Gastrocnemius medialis (tissue), 4 donors: ENCODE measurements around the gene ST7. TPM values are rescaled to one million over a fixed set of nuclear protein-coding genes. Genes with fewer than 3 reads are reported as not detected.
A peak's percentile ranks its signal among the peaks of the same experiment; 100 is the strongest.

ENCODE experiments used
- ATAC-seq, 2 donors: fragments of 150-250 bp; one replicate each; pipeline ENCODE4 v1.9.1; 2016
- DNase-seq, 2 donors: peaks; one replicate each; pipeline ENCODE4 v3.0.0-alpha.2; 2019
- H3K27ac ChIP-seq, 4 donors: fragments of 200-600 bp; sonication (generic); 1 replicate in 1 of 4; 2 replicates in 3 of 4; pipeline ENCODE4 v1.5.1; 2016 to 2018; ENCODE audit warnings: mild to moderate bottlenecking in 2 of 4, moderate library complexity in 1 of 4
- H3K27me3 ChIP-seq, 3 donors: fragments of 200-600 bp; sonication (generic) in 2 of 3; 1 replicate in 1 of 3; 2 replicates in 2 of 3; pipeline versions ENCODE4 v1.5.1 to v1.6.0; 2016 to 2019; ENCODE audit warnings: mild to moderate bottlenecking in 1 of 3, moderate library complexity in 1 of 3
- H3K36me3 ChIP-seq, 2 donors: fragments of 200-600 bp; sonication (generic) in 1 of 2; one replicate each; pipeline ENCODE4 v1.5.1; 2017 to 2018
- H3K4me1 ChIP-seq, 2 donors: fragments of 200-600 bp; sonication (generic) in 1 of 2; one replicate each; pipeline ENCODE4 v1.5.1; 2016 to 2017; ENCODE audit warnings: mild to moderate bottlenecking in 2 of 2
- H3K4me3 ChIP-seq, 4 donors: fragments of 200-600 bp; sonication (generic) in 3 of 4; 1 replicate in 1 of 4; 2 replicates in 3 of 4; pipeline ENCODE4 v1.5.1; 2016 to 2019; ENCODE audit warnings: mild to moderate bottlenecking in 2 of 4
- H3K9me3 ChIP-seq, 3 donors: fragments of 200-600 bp; sonication (generic) in 2 of 3; 1 replicate in 1 of 3; 2 replicates in 2 of 3; pipeline ENCODE4 v1.5.1; 2016 to 2019
- POLR2A ChIP-seq, 2 donors: fragments of 450-650 bp; IDR thresholded peaks; one replicate each; pipeline ENCODE4 v1.6.1; 2017; ENCODE audit warnings: antibody characterized with exemption in 2 of 2, mild to moderate bottlenecking in 2 of 2, moderate library complexity in 2 of 2
- in situ Hi-C, 4 donors: fragments of 200-750 bp; cut with MboI; loops; one replicate each; pipeline versions ENCODE4 v1.15.0 to v1.8.0; 2017; ENCODE audit warnings: low sequenced_read_pairs in 4 of 4
- intact Hi-C: fragments of 100-400 bp; cut with DNase I; formaldehyde crosslinking; loops from one replicate; pipeline ENCODE4 v1.15.1; 2023; ENCODE audit warnings: low total_unique reads
- total RNA-seq, 4 donors: library from RNA; depleted of rRNA; stranded (reverse); fragments of >200 nt; gene quantifications; one replicate each; pipeline versions ENCODE4 v1.1.0 to v1.2.3, GENCODE V29; 2016
- TF ChIP-seq, protein P1 (sequence below), 5 experiments: fragments of 450-650 bp in 3 of 5; fragments of 200-600 bp in 2 of 5; sonication (generic) in 2 of 5; IDR thresholded peaks in 4 of 5; conservative IDR thresholded peaks in 1 of 5; 1 replicate in 4 of 5; 2 replicates in 1 of 5; pipeline ENCODE4 v1.5.1; 2016 to 2019; ENCODE audit warnings: antibody characterized with exemption in 5 of 5, mild to moderate bottlenecking in 3 of 5, moderate library complexity in 3 of 5

The ST7 gene
- total RNA-seq, 4 donors from 2014 or later = 5.5 to 14.5 (median 11.9) TPM

DNA sequence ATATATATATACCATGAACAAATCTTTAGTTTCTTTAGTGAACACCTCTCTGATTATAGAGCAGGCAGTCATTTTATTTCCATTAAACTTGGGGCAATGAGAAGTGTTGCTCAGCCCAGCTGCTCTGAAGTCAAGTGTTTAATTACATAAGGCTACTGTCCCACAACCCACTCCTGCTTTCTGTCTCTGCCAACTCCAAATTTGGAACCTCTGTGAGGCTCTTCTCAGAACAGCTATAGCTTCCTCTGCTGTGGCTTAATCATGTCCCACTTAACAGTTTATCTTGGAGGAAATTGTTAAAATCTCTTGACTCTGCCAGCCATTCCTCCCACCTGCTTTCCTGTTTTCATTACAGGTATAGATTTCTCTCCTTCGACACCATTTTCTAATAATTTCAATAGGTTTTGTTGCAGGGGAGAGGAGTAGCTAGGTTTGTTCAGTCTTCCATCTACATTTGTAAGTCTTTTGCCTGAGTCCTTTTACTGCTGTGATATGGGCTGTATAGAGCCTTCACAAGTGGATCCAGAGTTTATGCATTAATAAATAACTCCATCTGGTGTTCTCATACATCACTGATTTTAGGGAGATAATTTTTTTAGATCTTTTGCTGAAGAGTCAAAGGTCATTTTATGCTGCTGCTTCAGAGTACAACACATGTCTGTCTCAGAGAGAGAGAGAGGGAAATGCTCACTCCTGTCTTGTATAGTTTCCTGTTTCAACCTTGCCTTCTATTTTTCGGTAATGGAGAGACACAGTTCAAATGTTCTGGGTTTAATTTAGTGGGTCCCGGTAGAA, 199.1 kb downstream of the ST7 start:
- Histone ChIP-seq H3K4me1 (peaks cover 44 to 45% of the 10 kb centered on the region in 2 donors), H3K27me3 (no peaks in the 10 kb centered on the region), H3K4me3 (no peak overlapping the region), H3K27ac (peak overlapping the region in 3 of 4 donors; percentile 33 to 60 (median 46)), H3K9me3 (no peaks in the 10 kb centered on the region), H3K36me3 (no peaks in the 10 kb centered on the region)
- in situ Hi-C loops (no loop called here), intact Hi-C loops (no loop called here)
- no peak for TF ChIP-seq POLR2A (IDR thresholded peaks at IDR 0.05)
- TF ChIP-seq, protein P1, sequence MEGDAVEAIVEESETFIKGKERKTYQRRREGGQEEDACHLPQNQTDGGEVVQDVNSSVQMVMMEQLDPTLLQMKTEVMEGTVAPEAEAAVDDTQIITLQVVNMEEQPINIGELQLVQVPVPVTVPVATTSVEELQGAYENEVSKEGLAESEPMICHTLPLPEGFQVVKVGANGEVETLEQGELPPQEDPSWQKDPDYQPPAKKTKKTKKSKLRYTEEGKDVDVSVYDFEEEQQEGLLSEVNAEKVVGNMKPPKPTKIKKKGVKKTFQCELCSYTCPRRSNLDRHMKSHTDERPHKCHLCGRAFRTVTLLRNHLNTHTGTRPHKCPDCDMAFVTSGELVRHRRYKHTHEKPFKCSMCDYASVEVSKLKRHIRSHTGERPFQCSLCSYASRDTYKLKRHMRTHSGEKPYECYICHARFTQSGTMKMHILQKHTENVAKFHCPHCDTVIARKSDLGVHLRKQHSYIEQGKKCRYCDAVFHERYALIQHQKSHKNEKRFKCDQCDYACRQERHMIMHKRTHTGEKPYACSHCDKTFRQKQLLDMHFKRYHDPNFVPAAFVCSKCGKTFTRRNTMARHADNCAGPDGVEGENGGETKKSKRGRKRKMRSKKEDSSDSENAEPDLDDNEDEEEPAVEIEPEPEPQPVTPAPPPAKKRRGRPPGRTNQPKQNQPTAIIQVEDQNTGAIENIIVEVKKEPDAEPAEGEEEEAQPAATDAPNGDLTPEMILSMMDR (IDR thresholded peaks at IDR 0.05 in 4 of 5, conservative IDR thresholded peaks at IDR 0.05 in 1 of 5) = no peak
- ATAC-seq = peak; percentile 79 to 81
- peak in 1 of 2 donors; percentile 8 for DNase-seq

DNA sequence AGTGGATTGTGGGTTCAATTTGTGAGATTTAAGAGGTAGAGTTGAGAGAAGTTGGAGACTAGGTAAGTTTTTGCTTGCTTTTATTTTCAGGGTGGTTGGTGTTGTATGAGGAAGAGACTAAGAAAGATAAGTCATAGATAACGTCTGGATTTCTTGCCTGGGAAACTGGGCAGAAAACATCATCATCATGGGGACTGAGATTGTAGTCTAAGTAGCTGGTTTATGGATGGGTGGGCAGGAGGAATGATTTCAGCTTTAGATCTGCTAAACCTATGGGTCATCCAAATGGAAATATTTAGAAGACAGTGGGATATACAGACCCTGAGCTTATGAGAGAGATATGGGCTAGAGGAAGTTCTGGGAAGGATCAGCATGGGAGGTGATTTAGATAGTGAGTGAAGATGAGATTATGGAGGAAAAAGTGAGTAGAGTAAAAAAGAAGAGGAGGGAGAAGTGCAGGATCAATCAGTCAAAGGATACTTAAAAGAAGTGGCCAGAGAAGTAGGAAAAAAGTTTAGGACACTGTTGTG, 199.8 kb downstream of the ST7 start:
- DNase-seq (no peak), ATAC-seq (no peak)
- H3K27me3 ChIP-seq = no peaks in the 10 kb centered on the region
- no peaks in the 10 kb centered on the region for H3K9me3 ChIP-seq
- in situ Hi-C loops (no loop called here), intact Hi-C loops (no loop called here)
- no peak overlapping the region for H3K4me3 ChIP-seq
- no peak for TF ChIP-seq POLR2A (IDR thresholded peaks at IDR 0.05)
- TF ChIP-seq, protein P1 (IDR thresholded peaks at IDR 0.05 in 4 of 5, conservative IDR thresholded peaks at IDR 0.05 in 1 of 5) = no peak
- peak overlapping the region in 3 of 4 donors; percentile 33 to 60 (median 46) for H3K27ac ChIP-seq
- no peaks in the 10 kb centered on the region for H3K36me3 ChIP-seq
- H3K4me1 ChIP-seq = peaks cover 45 to 51% of the 10 kb centered on the region in 2 donors

DNA sequence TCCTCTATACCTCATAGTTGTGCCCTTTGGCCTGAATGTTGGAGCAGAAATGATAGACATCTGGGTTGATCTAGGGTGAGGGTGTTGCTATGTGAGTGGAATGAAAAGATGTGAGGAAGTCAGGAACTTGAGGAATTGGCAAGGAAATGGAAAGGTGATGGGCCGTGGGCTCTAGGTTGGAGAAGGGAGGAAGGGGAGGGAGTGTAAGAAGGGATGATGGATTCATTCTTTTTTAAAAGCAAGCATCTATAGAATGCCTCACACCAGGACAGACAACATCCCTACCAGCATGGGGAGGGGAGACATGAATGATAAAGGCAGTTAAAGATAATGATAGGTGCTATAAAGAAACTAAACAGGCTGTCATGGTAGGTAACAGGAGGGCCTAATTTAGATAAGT, 201.4 kb downstream of the ST7 start:
- H3K4me1 ChIP-seq = peaks cover 45 to 60% of the 10 kb centered on the region in 2 donors
- in situ Hi-C loops = no loop called here
- H3K27me3 ChIP-seq = no peaks in the 10 kb centered on the region
- no peak for ATAC-seq
- no peak for DNase-seq
- intact Hi-C loops = no loop called here
- no peaks in the 10 kb centered on the region for H3K9me3 ChIP-seq
- H3K36me3 ChIP-seq = no peaks in the 10 kb centered on the region
- H3K4me3 ChIP-seq = no peak overlapping the region
- H3K27ac ChIP-seq = peak overlapping the region in 3 of 4 donors; percentile 63 to 72 (median 63)
- TF ChIP-seq, protein P1 (IDR thresholded peaks at IDR 0.05 in 4 of 5, conservative IDR thresholded peaks at IDR 0.05 in 1 of 5) = no peak
- TF ChIP-seq POLR2A (IDR thresholded peaks at IDR 0.05) = no peak

DNA sequence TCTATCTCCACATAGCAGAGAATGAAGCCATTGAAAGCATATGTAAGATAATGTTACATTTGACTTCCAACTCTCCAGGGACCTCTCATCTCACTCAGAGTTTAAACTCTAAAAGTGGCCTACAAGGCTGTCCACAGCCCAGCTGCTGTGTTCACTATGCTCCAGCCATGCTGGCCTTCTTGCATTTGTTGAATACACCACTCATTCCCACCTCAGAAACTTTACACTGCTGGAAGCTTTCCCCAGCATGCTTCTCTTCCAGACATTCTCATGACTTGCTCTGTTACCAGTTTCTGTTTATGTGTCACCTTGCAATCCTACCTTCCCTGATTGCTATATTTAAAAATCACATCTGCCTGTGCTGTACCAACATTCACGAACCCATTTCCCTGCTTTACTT, 202.4 kb downstream of the ST7 start:
- ATAC-seq (peak; percentile 84 to 93), DNase-seq (peak; percentile 31 to 39)
- peaks cover 45 to 60% of the 10 kb centered on the region in 2 donors for H3K4me1 ChIP-seq
- no peaks in the 10 kb centered on the region for H3K27me3 ChIP-seq
- intact Hi-C loops (no loop called here), in situ Hi-C loops (no loop called here)
- no peak for TF ChIP-seq POLR2A (IDR thresholded peaks at IDR 0.05)
- TF ChIP-seq, protein P1 (IDR thresholded peaks at IDR 0.05 in 4 of 5, conservative IDR thresholded peaks at IDR 0.05 in 1 of 5) = no peak
- peak overlapping the region; percentile 12 to 72 (median 63) for H3K27ac ChIP-seq
- H3K36me3 ChIP-seq = no peaks in the 10 kb centered on the region
- H3K4me3 ChIP-seq = no peak overlapping the region
- no peaks in the 10 kb centered on the region for H3K9me3 ChIP-seq
